Measurements from ENCODE around the gene PAK6. TPM values are rescaled to one million over a fixed set of nuclear protein-coding genes. Genes with fewer than 3 reads are reported as not detected.

The PAK6 gene
- total RNA-seq, 4 donors from 2014 or later = 0.94 to 4.6 (median 1.6) TPM

- H3K9me3 ChIP-seq = no peaks in the 10 kb centered on the region
- H3K4me1 ChIP-seq = peaks cover 0 to 19% (median 13%) of the 10 kb centered on the region in 3 donors
- no peak overlapping the region for H3K27ac ChIP-seq
- WGBS, 2 donors (ENCODE audit: low coverage in 1 of 2) = 100% methylated on average over 1 of the region's 17 CpGs; no CpG with 5 or more reads in 1 of the 2 donors
- no peak for ATAC-seq
- peaks cover 26% of the 10 kb centered on the region for H3K27me3 ChIP-seq
- H3K36me3 ChIP-seq = no peaks in the 10 kb centered on the region
- no peak overlapping the region for H3K4me3 ChIP-seq
- TF ChIP-seq, protein P1, sequence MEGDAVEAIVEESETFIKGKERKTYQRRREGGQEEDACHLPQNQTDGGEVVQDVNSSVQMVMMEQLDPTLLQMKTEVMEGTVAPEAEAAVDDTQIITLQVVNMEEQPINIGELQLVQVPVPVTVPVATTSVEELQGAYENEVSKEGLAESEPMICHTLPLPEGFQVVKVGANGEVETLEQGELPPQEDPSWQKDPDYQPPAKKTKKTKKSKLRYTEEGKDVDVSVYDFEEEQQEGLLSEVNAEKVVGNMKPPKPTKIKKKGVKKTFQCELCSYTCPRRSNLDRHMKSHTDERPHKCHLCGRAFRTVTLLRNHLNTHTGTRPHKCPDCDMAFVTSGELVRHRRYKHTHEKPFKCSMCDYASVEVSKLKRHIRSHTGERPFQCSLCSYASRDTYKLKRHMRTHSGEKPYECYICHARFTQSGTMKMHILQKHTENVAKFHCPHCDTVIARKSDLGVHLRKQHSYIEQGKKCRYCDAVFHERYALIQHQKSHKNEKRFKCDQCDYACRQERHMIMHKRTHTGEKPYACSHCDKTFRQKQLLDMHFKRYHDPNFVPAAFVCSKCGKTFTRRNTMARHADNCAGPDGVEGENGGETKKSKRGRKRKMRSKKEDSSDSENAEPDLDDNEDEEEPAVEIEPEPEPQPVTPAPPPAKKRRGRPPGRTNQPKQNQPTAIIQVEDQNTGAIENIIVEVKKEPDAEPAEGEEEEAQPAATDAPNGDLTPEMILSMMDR (IDR thresholded peaks at IDR 0.05) = no peak
- no peak for TF ChIP-seq EP300 (IDR thresholded peaks at IDR 0.05)
- no peak for TF ChIP-seq POLR2AphosphoS5 (IDR thresholded peaks at IDR 0.05)
Observed at GRCh38 chr15:40256638-40257235, 17.9 kb downstream of the PAK6 start.

- Histone ChIP-seq H3K4me3 (no peak overlapping the region), H3K36me3 (no peaks in the 10 kb centered on the region), H3K27me3 (peaks cover 18% of the 10 kb centered on the region), H3K9me3 (no peaks in the 10 kb centered on the region), H3K4me1 (peaks cover 0 to 10% (median 8%) of the 10 kb centered on the region in 3 donors), H3K27ac (no peak overlapping the region)
- WGBS, 2 donors (ENCODE audit: low coverage in 1 of 2) = 67 to 75% methylated on average over 4 to 7 of the region's 9 CpGs
- no peak for TF ChIP-seq POLR2A (IDR thresholded peaks at IDR 0.05)
- TF ChIP-seq, protein P1 (IDR thresholded peaks at IDR 0.05) = no peak
- TF ChIP-seq EP300 (IDR thresholded peaks at IDR 0.05) = no peak
- no peak for TF ChIP-seq POLR2AphosphoS5 (IDR thresholded peaks at IDR 0.05)
- ATAC-seq = no peak
Observed at GRCh38 chr15:40257656-40258450, 19.0 kb downstream of the PAK6 start.

DNA sequence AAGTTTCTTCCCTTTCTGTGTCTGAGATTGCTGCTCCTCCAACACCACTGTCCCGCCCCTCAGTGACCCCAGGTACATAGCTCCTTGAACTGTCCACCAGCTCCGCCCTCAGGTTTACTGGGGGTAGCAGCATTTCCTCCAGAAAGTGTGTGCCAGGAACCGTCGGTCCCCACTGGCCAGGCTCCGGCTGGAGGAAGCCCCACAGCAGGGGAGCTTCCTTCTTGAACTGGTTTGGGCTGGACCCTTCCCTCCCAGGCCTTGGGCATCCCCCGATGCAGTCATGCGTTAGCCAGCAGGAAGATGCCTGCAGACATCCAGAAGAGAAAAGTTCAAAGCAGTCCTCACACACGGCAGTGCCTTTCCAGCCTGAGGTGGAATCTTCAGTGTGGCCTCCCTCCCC is 19.7 kb downstream of the PAK6 start:
- no peaks in the 10 kb centered on the region for H3K36me3 ChIP-seq
- 100% methylated on average over 2 of the region's 8 CpGs; no CpG with 5 or more reads in 1 of the 2 donors for WGBS, 2 donors (ENCODE audit: low coverage in 1 of 2)
- ATAC-seq = no peak
- no peaks in the 10 kb centered on the region for H3K9me3 ChIP-seq
- H3K4me3 ChIP-seq = no peak overlapping the region
- H3K27ac ChIP-seq = no peak overlapping the region
- peaks cover 11% of the 10 kb centered on the region for H3K27me3 ChIP-seq
- peaks cover 0 to 3% (median 1%) of the 10 kb centered on the region in 3 donors for H3K4me1 ChIP-seq
- TF ChIP-seq POLR2AphosphoS5 (IDR thresholded peaks at IDR 0.05) (no peak), POLR2A (IDR thresholded peaks at IDR 0.05) (no peak), EP300 (IDR thresholded peaks at IDR 0.05) (no peak)
- TF ChIP-seq, protein P1 (IDR thresholded peaks at IDR 0.05) = no peak

- H3K4me3 ChIP-seq = no peak overlapping the region
- ATAC-seq = no peak
- WGBS, 2 donors (ENCODE audit: low coverage in 1 of 2) = no CpG with 5 or more reads among the region's 7 CpGs
- H3K36me3 ChIP-seq = no peaks in the 10 kb centered on the region
- H3K9me3 ChIP-seq = no peaks in the 10 kb centered on the region
- H3K4me1 ChIP-seq = no peaks in the 10 kb centered on the region
- no peak overlapping the region for H3K27ac ChIP-seq
- H3K27me3 ChIP-seq = peaks cover 8% of the 10 kb centered on the region
- no peak for TF ChIP-seq EP300 (IDR thresholded peaks at IDR 0.05)
- TF ChIP-seq, protein P1 (IDR thresholded peaks at IDR 0.05) = no peak
- TF ChIP-seq POLR2A (IDR thresholded peaks at IDR 0.05) = no peak
Observed at GRCh38 chr15:40259021-40259420, 20.2 kb downstream of the PAK6 start.

All from gastroesophageal sphincter (tissue), 4 donors.